HG03354 (cell line): Measurements from ENCODE around the gene KIF26A.

Experiments
- ATAC-seq: cut with Tn5 transposase; IDR thresholded peaks from one replicate; pipeline ENCODE4 v1.9.1; 2021; ENCODE audit warnings: mild to moderate bottlenecking; ENCODE audit not compliant: unreplicated experiment, poor library complexity, severe bottlenecking

KIF26A gene

GRCh38 chr14:104212206-104213095 lies 74.1 kb downstream of the KIF26A start:
- ATAC-seq, result no peak

GRCh38 chr14:104213301-104214034 lies 75.1 kb downstream of the KIF26A start:
- ATAC-seq, result no peak

- ATAC-seq, result no peak
These were observed 76.2 kb downstream of the KIF26A start for GRCh38 chr14:104214431-104215218.

GRCh38 chr14:104215706-104216334 lies 77.4 kb downstream of the KIF26A start:
- ATAC-seq, result no peak

- ATAC-seq, result no peak
These were observed 78.1 kb downstream of the KIF26A start for GRCh38 chr14:104216457-104216856.

- ATAC-seq, result no peak
These were observed 79.3 kb downstream of the KIF26A start for GRCh38 chr14:104217486-104218360.

- ATAC-seq, result no peak
These were observed 80.2 kb downstream of the KIF26A start for GRCh38 chr14:104218361-104219180.

GRCh38 chr14:104219731-104220214 lies 81.4 kb downstream of the KIF26A start:
- ATAC-seq, result no peak

- ATAC-seq, result no peak
These were observed 82.1 kb downstream of the KIF26A start for GRCh38 chr14:104220215-104221070.

- no peak for ATAC-seq
These were observed 82.8 kb downstream of the KIF26A start for GRCh38 chr14:104221071-104221625.

- ATAC-seq, result no peak
These were observed 83.4 kb downstream of the KIF26A start for GRCh38 chr14:104221636-104222369.

- no peak for ATAC-seq
These were observed 84.1 kb downstream of the KIF26A start for GRCh38 chr14:104222396-104223036.

- ATAC-seq, result no peak
These were observed 85.0 kb downstream of the KIF26A start for GRCh38 chr14:104223101-104224041.

GRCh38 chr14:104224131-104224505 lies 85.7 kb downstream of the KIF26A start:
- no peak for ATAC-seq
